Caco-2 (cell line): ENCODE results near the gene VEPH1. TPM values are rescaled to one million over a fixed set of nuclear protein-coding genes. Genes with fewer than 3 reads are reported as not detected.

Source experiments
- BruUV-seq: library from RNA; stranded (reverse); fragments of 400-500 nt; replicated peaks from 2 replicates; lab custom pipeline; 2021; lab: Mats Ljungman, UMichigan
- CTCF ChIA-PET: fragments of 300-600 bp; sonication (Branson Sonifier 250); formaldehyde crosslinking; loops from one replicate; lab custom pipeline; 2022; ENCODE audit warnings: antibody characterized with exemption; lab: Charles Lee
- POLR2A ChIA-PET: fragments of 300-600 bp; sonication (Branson Sonifier 250); formaldehyde crosslinking; loops from one replicate; lab custom pipeline; 2022; ENCODE audit warnings: antibody characterized with exemption; lab: Charles Lee
- DNase-seq, 2 experiments: peaks; one replicate each; pipeline versions ENCODE4 v3.0.0 to v3.0.0-alpha.2; 2020 to 2022
- H3K27me3 ChIP-seq: replicated peaks from 2 replicates; pipeline ENCODE4 v1.6.0; 2011; ENCODE audit warnings: low read length; ENCODE audit not compliant: control insufficient read depth, insufficient read depth
- H3K36me3 ChIP-seq: 2 replicates; pipeline ENCODE4 v1.5.1; 2011; ENCODE audit warnings: low read length; ENCODE audit not compliant: control insufficient read depth, insufficient read depth
- H3K4me1 ChIP-seq: fragments of 250-450 bp; sonication (Bioruptor Pico); 2 replicates; pipeline ENCODE4 v1.5.1; 2020; ENCODE audit warnings: mild to moderate bottlenecking
- H3K4me3 ChIP-seq: 2 replicates; pipeline ENCODE4 v1.5.1; 2011; ENCODE audit warnings: low read depth, mild to moderate bottlenecking, control low read depth, low read length
- H3K9me3 ChIP-seq: fragments of 250-450 bp; sonication (Bioruptor Pico); 2 replicates; pipeline ENCODE4 v1.5.1; 2020; ENCODE audit warnings: mild to moderate bottlenecking, moderate library complexity
- H3K27ac Mint-ChIP-seq: one replicate; pipeline ENCODE4 v1.8.0; 2022; ENCODE audit warnings: mixed read lengths; ENCODE audit not compliant: unreplicated experiment
- H3K27me3 Mint-ChIP-seq: one replicate; pipeline ENCODE4 v1.8.0; 2022; ENCODE audit warnings: mixed read lengths; ENCODE audit not compliant: insufficient read depth, unreplicated experiment
- H3K36me3 Mint-ChIP-seq: one replicate; pipeline ENCODE4 v1.8.0; 2022; ENCODE audit warnings: mild to moderate bottlenecking, mixed read lengths; ENCODE audit not compliant: insufficient read depth, unreplicated experiment
- H3K4me1 Mint-ChIP-seq: one replicate; pipeline ENCODE4 v1.8.0; 2022; ENCODE audit warnings: low read depth, mixed read lengths; ENCODE audit not compliant: unreplicated experiment
- H3K4me3 Mint-ChIP-seq: one replicate; pipeline ENCODE4 v1.8.0; 2022; ENCODE audit warnings: mild to moderate bottlenecking, moderate library complexity, mixed read lengths; ENCODE audit not compliant: unreplicated experiment
- H3K9me3 Mint-ChIP-seq: one replicate; pipeline ENCODE4 v1.8.0; 2022; ENCODE audit warnings: mixed read lengths; ENCODE audit not compliant: unreplicated experiment
- CTCF ChIP-seq, 2 experiments: fragments of 200-600 bp in 1 of 2; IDR thresholded peaks; 1 replicate in 1 of 2; 2 replicates in 1 of 2; pipeline versions ENCODE4 v1.5.1 to v1.8.0; 2011 to 2022; ENCODE audit warnings: antibody characterized with exemption in 1 of 2, control low read depth in 1 of 2, inconsistent platforms in 1 of 2, low read depth in 1 of 2, low read length in 1 of 2, mild to moderate bottlenecking in 1 of 2, moderate library complexity in 1 of 2; ENCODE audit not compliant: insufficient read depth in 1 of 2, severe bottlenecking in 1 of 2, unreplicated experiment in 1 of 2
- intact Hi-C: fragments of 100-400 bp; cut with micrococcal nuclease; formaldehyde crosslinking; loops from one replicate; pipeline ENCODE4 v1.10.0; 2022; ENCODE audit not compliant: unreplicated experiment
- total RNA-seq: library from RNA; stranded (reverse); gene quantifications from 2 replicates; pipeline ENCODE4 v1.2.3, GENCODE V29; 2022

VEPH1 gene
- total RNA-seq, 1 experiment from 2014 or later = 12.0 TPM

GRCh38 chr3:157257101-157257500 is 246.1 kb downstream of the VEPH1 start:
- H3K4me3 ChIP-seq = no peak overlapping the region
- peaks cover 25% of the 10 kb centered on the region for H3K27me3 Mint-ChIP-seq
- no peak for TF ChIP-seq CTCF (IDR thresholded peaks at IDR 0.05; ENCODE audit: insufficient read depth in 1 of 2, low read depth in 1 of 2, low read length in 1 of 2, severe bottlenecking in 1 of 2, unreplicated experiment in 1 of 2)
- BruUV-seq = no TSS peak
- H3K36me3 Mint-ChIP-seq = no peaks in the 10 kb centered on the region
- no peaks in the 10 kb centered on the region for H3K27me3 ChIP-seq
- POLR2A ChIA-PET = no interaction called here
- H3K36me3 ChIP-seq = no peaks in the 10 kb centered on the region
- H3K9me3 ChIP-seq = no peaks in the 10 kb centered on the region
- intact Hi-C loops = no loop called here
- no peak overlapping the region for H3K4me3 Mint-ChIP-seq
- no peaks in the 10 kb centered on the region for H3K4me1 ChIP-seq
- no peaks in the 10 kb centered on the region for H3K4me1 Mint-ChIP-seq
- DNase-seq = no peak
- CTCF ChIA-PET = no interaction called here
- H3K27ac Mint-ChIP-seq = no peak overlapping the region
- H3K9me3 Mint-ChIP-seq = no peaks in the 10 kb centered on the region

DNA sequence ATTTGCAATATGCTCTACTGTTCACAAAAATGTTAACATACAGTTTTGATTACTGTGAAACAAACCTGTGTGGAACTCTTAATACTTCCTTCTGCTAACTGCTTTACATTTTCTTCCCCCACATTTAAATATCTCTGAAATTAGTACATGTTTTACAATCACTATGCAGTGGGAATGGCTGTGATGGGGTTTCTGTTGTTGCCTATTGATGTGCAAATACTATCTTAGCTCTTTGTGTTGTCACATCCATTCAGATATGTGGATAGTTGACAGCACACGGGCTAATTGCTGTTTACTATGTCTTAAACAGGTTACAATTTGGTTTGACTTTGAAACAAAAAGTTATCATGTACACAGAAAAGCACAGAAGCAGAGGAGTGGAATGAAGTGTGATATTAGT is 247.4 kb downstream of the VEPH1 start:
- Histone ChIP-seq H3K4me1 (no peaks in the 10 kb centered on the region), H3K36me3 (no peaks in the 10 kb centered on the region), H3K4me3 (no peak overlapping the region), H3K9me3 (no peaks in the 10 kb centered on the region), H3K27me3 (no peaks in the 10 kb centered on the region)
- Mint-ChIP-seq H3K27me3 (peaks cover 30% of the 10 kb centered on the region), H3K9me3 (no peaks in the 10 kb centered on the region), H3K27ac (no peak overlapping the region), H3K4me1 (no peaks in the 10 kb centered on the region), H3K4me3 (no peak overlapping the region), H3K36me3 (no peaks in the 10 kb centered on the region)
- ChIA-PET CTCF (no interaction called here), POLR2A (no interaction called here)
- no peak for TF ChIP-seq CTCF (IDR thresholded peaks at IDR 0.05; ENCODE audit: insufficient read depth in 1 of 2, low read depth in 1 of 2, low read length in 1 of 2, severe bottlenecking in 1 of 2, unreplicated experiment in 1 of 2)
- BruUV-seq = no TSS peak
- DNase-seq = no peak
- intact Hi-C loops = no loop called here

GRCh38 chr3:157251685-157252084 is 251.5 kb downstream of the VEPH1 start:
- DNase-seq = no peak
- no TSS peak for BruUV-seq
- H3K4me3 ChIP-seq = no peak overlapping the region
- Mint-ChIP-seq H3K27ac (no peak overlapping the region), H3K36me3 (no peaks in the 10 kb centered on the region), H3K4me3 (no peak overlapping the region), H3K27me3 (peaks cover 19% of the 10 kb centered on the region), H3K9me3 (no peaks in the 10 kb centered on the region), H3K4me1 (no peaks in the 10 kb centered on the region)
- POLR2A ChIA-PET = no interaction called here
- H3K4me1 ChIP-seq = no peaks in the 10 kb centered on the region
- no peaks in the 10 kb centered on the region for H3K36me3 ChIP-seq
- no peak for TF ChIP-seq CTCF (IDR thresholded peaks at IDR 0.05; ENCODE audit: insufficient read depth in 1 of 2, low read depth in 1 of 2, low read length in 1 of 2, severe bottlenecking in 1 of 2, unreplicated experiment in 1 of 2)
- intact Hi-C loops = no loop called here
- CTCF ChIA-PET = interaction anchor here (0.7 kb wide), 1 partner anchor 922 kb away, joined by 5 read pairs; no protein-coding TSS in a partner anchor
- no peaks in the 10 kb centered on the region for H3K27me3 ChIP-seq
- no peaks in the 10 kb centered on the region for H3K9me3 ChIP-seq
